Immature natural killer cell (primary cell): Measurements from ENCODE around the gene HTT. TPM values are rescaled to one million over a fixed set of nuclear protein-coding genes. Genes with fewer than 3 reads are reported as not detected.
"Not testable (repeated sequence)": the region's sequence is repeated elsewhere in the genome, so short reads cannot be mapped to it uniquely, and the experiment has no call there.

ENCODE experiments used
- DNase-seq, 3 donors: peaks; one replicate each; pipeline ENCODE4 v3.0.0; 2022; ENCODE audit warnings: mixed read lengths in 1 of 3
- H3K27ac Mint-ChIP-seq, 6 donors: one replicate each; pipeline ENCODE4 v1.8.0; 2020; ENCODE audit warnings: mixed read lengths in 6 of 6, mild to moderate bottlenecking in 5 of 6, inconsistent platforms in 4 of 6, moderate library complexity in 3 of 6
- H3K27me3 Mint-ChIP-seq, 3 donors: one replicate each; pipeline ENCODE4 v1.8.0; 2020 to 2021; ENCODE audit warnings: low read depth in 3 of 3, mild to moderate bottlenecking in 3 of 3, mixed read lengths in 3 of 3, moderate library complexity in 3 of 3, inconsistent platforms in 1 of 3
- H3K36me3 Mint-ChIP-seq, 3 donors: one replicate each; pipeline ENCODE4 v1.8.0; 2020; ENCODE audit warnings: mixed read lengths in 3 of 3, inconsistent platforms in 2 of 3, mild to moderate bottlenecking in 2 of 3
- H3K4me1 Mint-ChIP-seq, 2 donors: one replicate each; pipeline ENCODE4 v1.8.0; 2020; ENCODE audit warnings: inconsistent platforms in 2 of 2, mild to moderate bottlenecking in 2 of 2, mixed read lengths in 2 of 2, moderate library complexity in 1 of 2
- H3K4me3 Mint-ChIP-seq, 5 donors: one replicate each; pipeline ENCODE4 v1.8.0; 2020; ENCODE audit warnings: mild to moderate bottlenecking in 5 of 5, mixed read lengths in 5 of 5, inconsistent platforms in 3 of 5, moderate library complexity in 3 of 5
- H3K9me3 Mint-ChIP-seq, 6 donors: one replicate each; pipeline ENCODE4 v1.8.0; 2020; ENCODE audit warnings: mild to moderate bottlenecking in 6 of 6, mixed read lengths in 6 of 6, inconsistent platforms in 4 of 6, moderate library complexity in 3 of 6
- polyA plus RNA-seq, 3 donors: library from polyadenylated mRNA; unstranded; fragments of 300-500 nt; fragmentation: Illumina TruSeq; gene quantifications; one replicate each; pipeline ENCODE4 v1.2.3, GENCODE V29; 2021

Gene HTT
- polyA plus RNA-seq, 3 donors from 2014 or later = 5.3 to 16.9 (median 6.2) TPM

GRCh38 chr4:3040452-3041191 lies 33.9 kb upstream of the HTT start:
- DNase-seq = peak; percentile 34 to 44 (median 44)
- Mint-ChIP-seq H3K27me3 (peaks cover 14 to 30% (median 19%) of the 10 kb centered on the region in 3 donors), H3K4me3 (peak overlapping the region; percentile 89 to 96 (median 94)), H3K36me3 (peaks cover 0 to 2% (median 0%) of the 10 kb centered on the region in 3 donors), H3K9me3 (no peaks in the 10 kb centered on the region), H3K27ac (peak overlapping the region; percentile 91 to 99 (median 96)), H3K4me1 (peaks cover 69 to 82% of the 10 kb centered on the region in 2 donors)

- H3K36me3 Mint-ChIP-seq = peaks cover 0 to 4% (median 0%) of the 10 kb centered on the region in 3 donors
- H3K4me3 Mint-ChIP-seq = peak overlapping the region; percentile 89 to 96 (median 94)
- DNase-seq = peak; percentile 68 to 81 (median 75)
- H3K27me3 Mint-ChIP-seq = peaks cover 16 to 32% (median 20%) of the 10 kb centered on the region in 3 donors
- peak overlapping the region; percentile 85 to 99 (median 96) for H3K27ac Mint-ChIP-seq
- H3K9me3 Mint-ChIP-seq = no peaks in the 10 kb centered on the region
- peaks cover 77 to 89% of the 10 kb centered on the region in 2 donors for H3K4me1 Mint-ChIP-seq
These were observed 33.0 kb upstream of the HTT start for GRCh38 chr4:3041192-3042142.

- H3K27me3 Mint-ChIP-seq = peaks cover 16 to 32% (median 19%) of the 10 kb centered on the region in 3 donors
- H3K4me3 Mint-ChIP-seq = peak overlapping the region; percentile 89 to 96 (median 94)
- H3K27ac Mint-ChIP-seq = peak overlapping the region; percentile 85 to 99 (median 96)
- H3K9me3 Mint-ChIP-seq = no peaks in the 10 kb centered on the region
- no peak for DNase-seq
- H3K4me1 Mint-ChIP-seq = peaks cover 73 to 83% of the 10 kb centered on the region in 2 donors
- peaks cover 0 to 4% (median 0%) of the 10 kb centered on the region in 3 donors for H3K36me3 Mint-ChIP-seq
These were observed 32.3 kb upstream of the HTT start for GRCh38 chr4:3042226-3042625.

- H3K27ac Mint-ChIP-seq = peak overlapping the region in 5 of 6 donors; percentile 64 to 99 (median 81)
- peaks cover 16 to 34% (median 21%) of the 10 kb centered on the region in 3 donors for H3K27me3 Mint-ChIP-seq
- H3K9me3 Mint-ChIP-seq = no peaks in the 10 kb centered on the region
- H3K4me3 Mint-ChIP-seq = peak overlapping the region; percentile 43 to 95 (median 55)
- H3K4me1 Mint-ChIP-seq = peaks cover 72 to 83% of the 10 kb centered on the region in 2 donors
- DNase-seq = no peak
- H3K36me3 Mint-ChIP-seq = peaks cover 0 to 4% (median 0%) of the 10 kb centered on the region in 3 donors
These were observed 31.0 kb upstream of the HTT start for GRCh38 chr4:3043282-3044020.

GRCh38 chr4:3044870-3045819 lies 29.3 kb upstream of the HTT start:
- peaks cover 63 to 80% of the 10 kb centered on the region in 2 donors for H3K4me1 Mint-ChIP-seq
- H3K27me3 Mint-ChIP-seq = peaks cover 14 to 31% (median 21%) of the 10 kb centered on the region in 3 donors
- H3K36me3 Mint-ChIP-seq = peaks cover 0 to 4% (median 0%) of the 10 kb centered on the region in 3 donors
- peak overlapping the region; percentile 73 to 89 (median 82) for H3K4me3 Mint-ChIP-seq
- H3K9me3 Mint-ChIP-seq = no peaks in the 10 kb centered on the region
- peak overlapping the region; percentile 91 to 99 (median 98) for H3K27ac Mint-ChIP-seq
- DNase-seq = peak; percentile 92 to 96 (median 95)

GRCh38 chr4:3046162-3046561 lies 28.3 kb upstream of the HTT start:
- Mint-ChIP-seq H3K4me1 (peaks cover 59 to 70% of the 10 kb centered on the region in 2 donors), H3K27me3 (peaks cover 14 to 29% (median 19%) of the 10 kb centered on the region in 3 donors), H3K27ac (peak overlapping the region; percentile 91 to 99 (median 98)), H3K9me3 (no peaks in the 10 kb centered on the region), H3K4me3 (peak overlapping the region in 4 of 5 donors; percentile 5 to 73 (median 31)), H3K36me3 (peaks cover 0 to 4% (median 0%) of the 10 kb centered on the region in 3 donors)
- no peak for DNase-seq

- Mint-ChIP-seq H3K4me1 (peaks cover 55 to 65% of the 10 kb centered on the region in 2 donors), H3K27ac (peak overlapping the region in 5 of 6 donors; percentile 95 to 99 (median 98)), H3K9me3 (no peaks in the 10 kb centered on the region), H3K36me3 (peaks cover 0 to 4% (median 0%) of the 10 kb centered on the region in 3 donors), H3K27me3 (peaks cover 11 to 27% (median 17%) of the 10 kb centered on the region in 3 donors), H3K4me3 (peak overlapping the region in 1 of 5 donors; percentile 73)
- DNase-seq = no peak
These were observed 27.9 kb upstream of the HTT start for GRCh38 chr4:3046623-3047022.

- H3K9me3 Mint-ChIP-seq = no peaks in the 10 kb centered on the region
- peaks cover 0 to 4% (median 0%) of the 10 kb centered on the region in 3 donors for H3K36me3 Mint-ChIP-seq
- peak; percentile 87 to 88 (median 88) for DNase-seq
- peaks cover 11 to 21% (median 12%) of the 10 kb centered on the region in 3 donors for H3K27me3 Mint-ChIP-seq
- peaks cover 44 to 54% of the 10 kb centered on the region in 2 donors for H3K4me1 Mint-ChIP-seq
- peak overlapping the region; percentile 91 to 99 (median 98) for H3K27ac Mint-ChIP-seq
- H3K4me3 Mint-ChIP-seq = peak overlapping the region; percentile 61 to 84 (median 68)
These were observed 26.8 kb upstream of the HTT start for GRCh38 chr4:3047464-3048286.

GRCh38 chr4:3051141-3051897 lies 23.2 kb upstream of the HTT start:
- not testable (repeated sequence) for H3K4me3 Mint-ChIP-seq, DNase-seq, H3K27me3 Mint-ChIP-seq, H3K9me3 Mint-ChIP-seq
- H3K4me1 Mint-ChIP-seq = peaks cover 12 to 18% of the 10 kb centered on the region in 2 donors
- H3K36me3 Mint-ChIP-seq = peaks cover 0 to 14% (median 12%) of the 10 kb centered on the region in 3 donors
- H3K27ac Mint-ChIP-seq = peak overlapping the region in 1 of 6 donors; percentile 4

GRCh38 chr4:3054169-3054759 lies 20.2 kb upstream of the HTT start:
- DNase-seq = no peak
- H3K27me3 Mint-ChIP-seq = peaks cover 0 to 5% (median 3%) of the 10 kb centered on the region in 3 donors
- no peak overlapping the region for H3K27ac Mint-ChIP-seq
- H3K9me3 Mint-ChIP-seq = peaks cover 0 to 2% (median 0%) of the 10 kb centered on the region in 6 donors
- no peak overlapping the region for H3K4me3 Mint-ChIP-seq
- no peaks in the 10 kb centered on the region for H3K4me1 Mint-ChIP-seq
- peaks cover 4 to 20% (median 15%) of the 10 kb centered on the region in 3 donors for H3K36me3 Mint-ChIP-seq
